Right ventricle myocardium superior (tissue), 1 donor: Measurements from ENCODE around the gene RALGDS. TPM values are rescaled to one million over a fixed set of nuclear protein-coding genes. Genes with fewer than 3 reads are reported as not detected.
"Not testable (repeated sequence)": the region's sequence is repeated elsewhere in the genome, so short reads cannot be mapped to it uniquely, and the experiment has no call there.

ENCODE experiments used
- ATAC-seq: fragments of 200-7000 bp; cut with Tn5 transposase; one replicate; pipeline ENCODE4 v1.9.1; 2020; ENCODE audit warnings: mild to moderate bottlenecking; ENCODE audit not compliant: poor library complexity
- DNase-seq: peaks from one replicate; pipeline ENCODE4 v3.0.0-alpha.2; 2020
- intact Hi-C: fragments of 100-400 bp; cut with DNase I; formaldehyde crosslinking; loops from one replicate; pipeline ENCODE4 v1.11.2; 2022
- total RNA-seq: library from RNA; stranded (reverse); fragmentation: NEBNext Ultra II Directional; extraction: Animal tissue kit (Norgen Biotek cat#: 25700); gene quantifications from one replicate; pipeline ENCODE4 v1.2.1, GENCODE V29; 2021
- donor health status: DM: no; HTN: yes; CAD: no; lungs with severe emphysema.

The RALGDS gene
- total RNA-seq, 1 donor from 2014 or later = 33.1 TPM

DNA sequence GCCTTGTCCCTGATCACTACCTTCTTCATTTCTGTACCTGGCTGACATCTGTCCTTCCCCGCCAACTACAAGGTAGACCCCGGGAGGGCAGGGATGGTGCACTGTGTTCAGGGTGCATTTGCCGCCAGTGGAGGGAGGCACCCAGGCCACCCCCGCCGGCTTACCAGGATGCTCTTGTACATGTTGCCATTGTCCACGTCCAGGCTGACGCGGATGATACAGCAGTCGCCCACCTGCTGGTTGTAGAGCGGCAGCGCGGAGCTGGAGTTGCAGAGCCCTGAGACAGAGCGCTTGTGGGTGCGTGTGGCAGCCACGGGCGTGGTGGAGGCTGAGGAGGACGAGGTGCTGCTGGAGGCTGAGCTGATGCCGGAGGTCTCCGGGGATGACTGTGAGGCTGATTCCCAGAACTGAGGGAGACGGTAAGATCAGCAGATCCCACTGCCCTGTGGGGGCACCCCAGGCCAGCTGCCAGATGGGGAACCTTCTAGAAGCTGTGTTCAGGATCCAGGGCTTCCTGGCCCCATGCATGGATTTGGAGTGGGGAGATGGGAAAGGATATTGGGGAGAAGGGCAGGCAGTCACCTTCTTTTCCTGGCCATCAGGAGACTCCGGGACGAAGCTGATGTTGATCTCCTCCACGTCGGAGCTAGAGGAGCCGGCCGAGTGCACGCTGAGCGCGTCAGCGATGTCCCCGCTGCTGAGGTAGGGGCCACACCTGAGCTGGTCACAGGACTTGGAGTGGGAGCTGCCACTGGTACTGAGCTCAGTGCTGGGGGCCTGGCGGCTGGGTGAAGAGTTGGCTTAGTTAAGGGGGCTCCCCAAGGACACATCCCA is 19.5 kb downstream of the RALGDS start:
- no peak for DNase-seq
- intact Hi-C loops = loop anchor here (2.0 kb wide), 1 partner anchor 43 kb away; no protein-coding TSS in a partner anchor
- ATAC-seq = no peak

DNA sequence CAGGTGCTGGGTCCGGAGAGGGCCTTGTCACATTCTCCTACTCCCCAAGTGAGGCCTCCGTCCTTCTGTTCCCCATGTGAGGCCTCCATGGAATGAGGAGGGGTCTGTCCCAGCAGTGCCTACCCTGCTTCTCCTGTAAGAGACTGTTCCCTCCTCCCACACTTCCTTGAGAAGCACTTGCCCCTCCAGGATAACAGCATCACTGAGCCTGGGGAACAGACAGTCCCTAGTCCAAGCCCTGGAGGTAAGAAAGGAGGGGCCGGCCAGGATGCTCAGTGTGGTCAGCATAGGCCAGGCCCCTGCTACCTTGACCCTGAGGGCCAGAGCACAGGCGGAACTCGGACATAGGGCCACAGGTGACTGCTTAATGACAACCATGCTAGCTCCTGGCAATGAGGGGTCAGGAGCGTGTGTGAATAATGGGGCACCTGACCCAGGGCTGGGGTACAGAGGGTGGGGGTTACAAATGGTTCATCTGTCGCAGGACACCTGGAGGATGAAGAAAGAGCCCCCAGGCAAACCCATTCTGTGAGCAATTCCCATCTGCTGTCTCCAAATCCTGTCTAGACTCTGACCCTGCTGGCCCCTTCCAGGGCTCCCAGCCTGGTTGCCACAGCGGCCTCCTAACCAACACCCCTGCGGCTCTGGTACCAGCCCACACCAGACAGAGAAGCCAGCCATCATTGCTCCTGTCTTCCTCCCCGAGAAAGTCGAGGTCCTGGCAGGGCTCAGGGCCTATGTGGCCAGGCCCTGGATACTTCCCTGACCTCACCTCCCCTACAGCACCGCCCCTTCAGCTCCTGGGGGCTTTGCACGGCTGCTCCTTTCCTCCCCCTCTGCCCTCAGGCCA is 20.3 kb downstream of the RALGDS start:
- no peak for DNase-seq
- ATAC-seq = no peak
- intact Hi-C loops = no loop called here

DNA sequence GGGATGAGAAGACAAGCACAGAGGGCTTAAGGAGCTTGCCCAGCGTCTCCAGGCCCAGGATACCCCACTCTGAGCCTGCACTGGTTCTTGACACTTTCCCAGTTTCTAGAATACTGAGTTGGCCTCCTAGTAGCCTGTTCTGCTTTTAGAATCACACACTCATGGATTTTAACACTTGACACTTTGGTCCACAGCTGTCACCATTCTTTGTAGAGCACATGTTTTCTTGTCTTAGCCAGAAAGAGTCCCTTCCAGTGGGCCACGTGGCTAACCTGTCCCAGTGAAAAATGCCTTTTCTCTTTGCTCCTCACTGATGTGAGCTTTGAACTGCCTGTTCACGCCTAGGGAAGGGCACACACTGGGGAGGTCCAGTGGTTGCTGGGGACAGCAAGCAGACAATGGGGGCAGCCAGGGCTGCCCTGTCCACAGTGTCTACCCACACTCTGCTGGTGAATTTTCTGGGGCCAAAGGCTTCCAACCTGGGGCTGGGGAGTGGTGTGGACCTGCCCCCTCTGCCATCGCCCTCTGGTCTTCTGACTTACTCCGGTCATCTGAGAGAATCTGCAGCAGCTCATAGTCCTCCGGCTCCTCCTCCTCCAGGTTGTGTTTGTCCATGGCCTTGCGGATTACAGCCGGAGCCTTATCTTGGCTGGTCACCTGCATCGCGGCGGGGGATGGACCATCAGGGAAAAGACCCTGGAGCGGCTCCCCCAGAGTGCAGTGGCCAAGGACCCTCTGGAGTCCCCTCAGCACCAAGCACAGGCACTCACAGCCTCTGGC is 21.1 kb downstream of the RALGDS start:
- intact Hi-C loops = loop anchor here (5.0 kb wide), 1 partner anchor 58 kb away; no protein-coding TSS in a partner anchor
- no peak for ATAC-seq
- DNase-seq = no peak

DNA sequence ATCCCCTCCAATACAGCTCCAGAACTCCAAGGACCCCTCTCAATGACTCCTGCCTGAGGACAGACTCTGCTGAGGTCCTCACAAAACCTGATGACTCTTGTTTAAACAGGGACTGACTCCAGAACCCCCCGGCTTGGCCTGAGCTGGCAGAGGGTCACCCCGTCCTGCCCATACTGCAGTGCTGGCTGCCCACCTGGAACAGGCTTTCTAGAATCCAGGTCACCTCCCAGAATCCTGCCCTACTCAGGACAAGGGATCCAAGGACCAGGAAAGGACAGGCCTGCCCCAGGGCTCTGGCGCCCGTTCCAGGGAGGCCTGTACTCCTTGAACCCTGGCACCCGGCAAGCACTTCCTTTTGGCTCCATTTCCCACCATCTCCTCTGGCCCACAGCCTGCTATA is 22.2 kb downstream of the RALGDS start:
- intact Hi-C loops = loop anchor here (5.0 kb wide), 1 partner anchor 57 kb away; no protein-coding TSS in a partner anchor
- ATAC-seq (no peak), DNase-seq (no peak)

DNA sequence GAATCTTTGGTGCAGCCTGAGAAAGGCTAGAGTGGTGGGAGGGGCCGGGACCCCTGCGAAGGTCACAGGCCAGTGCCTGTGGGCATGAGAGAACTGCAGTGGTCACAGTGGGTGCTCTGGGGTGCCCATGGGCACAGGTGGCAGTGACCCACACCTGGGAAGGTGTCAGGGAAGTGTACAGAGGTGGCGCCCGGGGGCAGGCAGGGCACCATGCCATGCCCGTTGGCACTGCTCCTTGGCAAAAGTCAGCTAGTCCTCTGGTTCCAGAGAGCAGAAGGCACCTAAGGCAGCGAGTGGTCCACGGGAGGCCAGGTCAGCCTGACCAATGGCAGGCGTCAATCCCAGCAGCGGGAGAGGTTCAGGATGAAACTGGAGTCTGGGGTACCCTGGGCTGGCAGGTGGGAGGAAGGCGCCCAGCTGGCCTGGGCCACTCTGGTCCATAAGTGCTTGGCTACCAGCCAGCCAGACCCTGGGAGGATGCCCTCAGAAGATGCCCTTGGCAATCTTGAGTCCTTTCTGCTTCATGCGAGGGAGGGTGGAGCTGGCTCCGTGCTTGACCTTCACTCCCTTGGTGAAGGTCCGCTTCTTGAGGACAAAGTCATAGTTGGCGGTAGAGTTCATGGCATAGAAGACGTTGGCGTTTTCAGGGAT is 22.8 kb downstream of the RALGDS start:
- ATAC-seq (peak; percentile 13), DNase-seq (no peak)
- intact Hi-C loops = loop anchor here (5.0 kb wide), 1 partner anchor 56 kb away; no protein-coding TSS in a partner anchor

DNA sequence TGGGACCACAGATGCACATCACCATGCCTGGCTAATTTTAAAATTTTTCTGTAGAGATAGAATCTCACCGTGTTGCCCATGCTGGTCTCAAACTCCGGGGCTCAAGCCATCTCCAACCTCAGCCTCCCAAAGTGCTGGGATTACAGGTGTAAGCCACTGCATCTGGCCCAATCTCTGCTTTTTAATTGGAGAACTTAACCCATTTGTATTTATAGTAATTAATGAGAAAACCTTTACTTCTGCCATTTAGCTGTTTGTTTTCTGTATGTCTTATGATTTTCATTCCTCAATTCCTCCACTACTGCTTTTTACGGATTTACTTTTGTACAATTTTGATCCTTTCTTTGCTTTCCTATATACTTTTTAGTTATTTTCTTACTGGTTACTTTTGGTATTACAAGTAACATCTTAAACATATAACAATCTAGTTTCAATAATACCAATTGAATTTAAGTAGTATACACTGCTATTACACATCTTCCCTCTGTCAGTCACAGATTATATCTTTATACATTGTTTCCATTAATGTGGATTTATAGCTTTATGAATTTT is 26.1 kb downstream of the RALGDS start:
- ATAC-seq = no peak
- no peak for DNase-seq
- intact Hi-C loops = loop anchor here (5.0 kb wide), 1 partner anchor 53 kb away; no protein-coding TSS in a partner anchor

DNA sequence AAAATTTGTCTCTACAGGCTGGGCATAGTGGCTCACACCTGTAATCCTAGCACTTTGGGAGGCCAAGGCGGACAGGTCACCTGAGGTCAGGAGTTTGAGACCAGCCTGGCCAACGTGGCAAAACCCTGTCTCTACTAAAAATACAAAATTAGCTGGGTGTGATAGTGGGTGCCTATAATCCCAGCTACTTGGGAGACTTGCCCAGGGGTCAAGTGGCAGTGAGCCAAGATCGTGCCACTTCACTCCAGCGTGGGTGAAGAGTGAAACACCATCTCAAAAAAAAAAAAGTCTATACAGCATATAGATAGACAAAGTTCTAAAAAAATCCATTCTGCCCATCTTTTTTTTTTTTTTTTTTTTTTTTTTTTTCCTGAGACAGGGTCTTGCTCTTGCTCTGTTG is 26.7 kb downstream of the RALGDS start:
- DNase-seq, intact Hi-C loops, ATAC-seq: not testable (repeated sequence)

DNA sequence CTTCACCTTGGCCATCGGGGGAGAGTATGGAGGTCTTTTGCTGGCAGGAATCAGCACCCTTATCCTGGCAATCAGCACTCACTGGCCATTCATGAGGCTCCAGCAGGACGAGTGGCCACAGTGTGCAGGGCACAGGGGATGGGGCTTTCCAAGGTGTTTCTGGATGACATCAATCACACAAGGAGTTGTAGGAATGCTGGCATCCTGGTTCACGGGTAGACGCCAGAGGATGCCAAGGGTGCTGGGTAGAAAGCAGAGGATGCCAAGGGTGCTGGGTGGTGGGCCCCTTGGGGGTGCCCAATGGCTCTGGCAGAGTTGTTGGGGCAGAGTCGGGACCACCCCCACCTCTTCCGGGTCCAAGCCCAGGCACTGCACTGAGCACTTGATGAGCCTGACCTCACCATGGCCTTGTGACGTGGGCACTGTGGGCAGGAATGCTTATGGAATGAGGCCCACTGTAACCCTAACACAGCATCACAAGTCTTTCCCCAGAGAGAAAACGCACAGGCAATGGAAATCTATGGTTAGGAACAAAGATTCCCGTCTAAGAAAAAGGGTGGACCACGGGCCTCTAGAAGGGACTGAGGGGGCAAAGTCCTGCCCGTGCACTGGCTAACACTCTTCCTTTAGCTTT is 30.2 kb downstream of the RALGDS start:
- intact Hi-C loops = no loop called here
- ATAC-seq (no peak), DNase-seq (no peak)

DNA sequence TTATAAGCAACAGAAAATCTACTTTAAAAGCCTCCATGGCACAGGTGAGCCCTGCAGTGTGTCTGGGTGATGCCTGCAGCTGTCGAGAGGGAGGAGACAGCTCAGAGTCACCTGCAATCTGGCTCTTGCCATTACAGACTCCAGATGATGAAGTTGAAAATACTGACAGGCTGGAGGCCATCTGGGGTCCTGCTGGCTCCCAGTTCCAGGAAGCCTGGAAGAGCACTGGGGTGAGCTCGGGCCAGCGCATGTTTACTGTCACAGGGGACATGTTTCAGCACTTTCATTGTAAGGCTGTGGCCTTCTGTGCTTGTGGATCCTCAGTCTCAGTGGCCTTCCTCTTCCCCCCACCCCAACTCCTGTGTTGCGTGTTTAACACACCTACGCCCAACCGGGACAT is 30.9 kb downstream of the RALGDS start:
- intact Hi-C loops = no loop called here

DNA sequence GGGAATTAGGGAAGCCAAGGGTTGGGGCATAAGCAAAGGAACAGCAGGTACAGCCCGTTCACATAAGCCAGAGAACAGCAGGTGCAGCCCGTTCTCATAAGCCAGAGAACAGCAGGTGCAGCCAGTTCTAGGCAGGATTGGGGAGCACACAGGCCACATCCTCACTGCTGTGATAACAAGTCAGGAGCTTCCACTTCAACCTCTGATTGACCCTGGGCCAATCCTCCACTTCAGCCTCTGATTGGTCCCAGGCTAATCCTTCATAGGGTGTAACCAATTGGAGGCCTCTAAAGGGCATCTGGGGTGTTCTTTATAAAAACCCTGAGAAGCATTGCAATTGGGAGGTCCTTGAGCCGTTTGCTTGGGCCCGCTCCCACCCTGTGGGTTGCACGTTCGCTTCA is 31.8 kb downstream of the RALGDS start:
- peak; percentile 51 for ATAC-seq
- intact Hi-C loops = no loop called here

More for the DNA sequence above, 30.9 kb downstream of the RALGDS start:
- ATAC-seq (peak; percentile 81), DNase-seq (no peak)

DNA sequence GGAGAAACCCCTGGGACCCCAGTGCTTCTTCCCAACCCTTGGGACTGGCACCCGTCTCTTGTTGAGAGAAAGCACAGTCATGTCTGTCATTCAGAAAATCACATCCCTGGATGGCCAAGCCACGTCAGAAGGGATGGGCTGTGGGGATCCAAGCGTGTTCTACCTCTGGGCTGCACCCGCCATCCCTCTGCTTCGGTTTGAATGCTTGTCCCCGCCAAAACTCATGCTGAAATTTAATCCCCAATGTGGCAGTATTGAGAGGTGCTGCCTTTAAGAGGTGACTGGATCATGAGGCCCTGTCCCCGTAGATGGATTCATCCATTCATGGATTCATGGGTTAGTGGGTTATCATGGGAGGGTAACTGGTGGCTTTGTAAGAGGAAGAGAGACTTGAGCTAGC is 32.3 kb downstream of the RALGDS start:
- DNase-seq (no peak), ATAC-seq (no peak)
- intact Hi-C loops = no loop called here

More for the DNA sequence above, 31.8 kb downstream of the RALGDS start:
- no peak for DNase-seq

DNA sequence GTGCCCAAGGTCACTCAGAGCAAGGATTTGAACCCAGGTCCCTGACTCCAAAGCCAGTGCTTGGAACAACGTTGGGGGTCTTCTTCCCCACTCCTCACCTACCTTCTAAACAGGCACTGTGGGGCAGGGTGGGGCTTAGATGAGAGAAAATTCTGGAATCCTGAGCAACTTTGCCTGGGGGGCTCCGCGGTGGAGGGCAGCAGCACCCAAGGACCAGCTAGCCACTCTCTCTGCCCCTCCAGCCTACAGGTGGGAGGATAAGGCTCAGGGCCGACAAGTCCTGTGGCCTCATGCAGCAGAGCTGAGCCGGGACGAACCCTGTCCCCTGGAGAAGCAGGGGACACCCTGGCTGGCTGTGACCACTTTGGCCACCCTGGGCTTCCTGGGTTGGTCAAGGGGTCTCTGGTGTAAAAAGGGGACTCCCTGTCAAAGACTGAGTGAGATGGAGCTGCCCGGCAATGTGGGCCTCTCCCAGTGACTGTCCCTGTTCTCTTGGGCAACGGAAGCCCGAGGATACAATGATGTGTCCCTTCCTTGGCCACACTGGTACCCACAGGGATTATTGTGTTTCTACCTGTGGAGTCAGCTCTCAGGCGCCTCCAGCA is 32.8 kb downstream of the RALGDS start:
- intact Hi-C loops = no loop called here
- DNase-seq (no peak), ATAC-seq (no peak)

DNA sequence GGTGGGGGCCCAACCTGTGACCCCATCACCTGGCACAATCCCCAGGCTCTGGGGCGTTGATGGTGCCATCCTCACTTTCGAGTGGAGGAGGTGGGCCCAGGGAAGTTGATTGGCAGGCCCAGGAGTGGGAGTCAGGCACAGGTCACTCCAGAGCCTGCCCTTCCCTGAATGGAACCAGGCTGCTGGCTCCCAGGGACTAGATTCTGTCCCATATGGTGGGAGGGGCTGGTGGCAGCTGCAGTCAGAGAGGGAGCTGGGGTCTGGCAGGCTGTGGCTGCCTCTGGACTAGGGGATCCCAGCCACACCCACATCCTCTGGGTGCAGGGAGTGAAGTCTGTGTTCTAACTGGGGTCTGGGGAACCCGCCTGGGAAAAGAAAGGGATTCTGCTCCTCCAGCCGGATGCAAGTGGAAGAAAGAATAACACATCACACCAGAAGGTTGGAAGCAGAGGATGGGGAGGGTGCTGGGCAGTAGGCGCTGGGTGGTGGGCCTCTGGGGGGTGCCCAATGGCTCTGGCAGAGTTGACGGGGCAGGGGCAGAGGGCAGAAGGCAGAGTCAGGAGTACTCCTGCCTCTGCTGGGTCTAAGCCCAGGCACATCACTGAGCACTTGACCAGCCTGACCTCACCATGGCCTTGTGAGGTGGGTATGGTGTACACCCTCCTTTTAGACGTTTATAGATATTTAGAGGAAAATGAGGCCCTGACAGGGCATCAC is 33.5 kb downstream of the RALGDS start:
- intact Hi-C loops = no loop called here
- no peak for ATAC-seq

DNA sequence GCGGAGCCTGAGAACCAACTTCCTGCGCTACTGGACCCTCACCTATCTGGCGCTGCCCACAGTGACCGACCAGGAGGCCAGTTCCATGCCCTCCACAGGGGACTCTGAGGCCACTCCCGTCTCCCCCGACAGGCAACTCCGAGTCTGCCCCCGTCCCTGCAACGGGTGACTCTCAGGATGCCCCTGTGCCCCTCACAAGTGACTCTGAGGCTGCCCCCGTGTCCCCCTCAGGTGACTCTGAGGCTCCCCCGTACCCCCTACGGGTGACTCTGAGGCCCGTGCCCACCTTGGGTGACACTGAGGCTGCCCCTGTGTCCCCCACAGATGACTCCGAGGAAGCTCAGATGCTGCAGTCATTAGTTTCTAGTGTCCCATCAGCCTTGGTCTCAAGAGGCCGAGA is 34.1 kb downstream of the RALGDS start:
- ATAC-seq = no peak
- intact Hi-C loops = no loop called here
- DNase-seq = no peak

More for the DNA sequence above, 33.5 kb downstream of the RALGDS start:
- no peak for DNase-seq

DNA sequence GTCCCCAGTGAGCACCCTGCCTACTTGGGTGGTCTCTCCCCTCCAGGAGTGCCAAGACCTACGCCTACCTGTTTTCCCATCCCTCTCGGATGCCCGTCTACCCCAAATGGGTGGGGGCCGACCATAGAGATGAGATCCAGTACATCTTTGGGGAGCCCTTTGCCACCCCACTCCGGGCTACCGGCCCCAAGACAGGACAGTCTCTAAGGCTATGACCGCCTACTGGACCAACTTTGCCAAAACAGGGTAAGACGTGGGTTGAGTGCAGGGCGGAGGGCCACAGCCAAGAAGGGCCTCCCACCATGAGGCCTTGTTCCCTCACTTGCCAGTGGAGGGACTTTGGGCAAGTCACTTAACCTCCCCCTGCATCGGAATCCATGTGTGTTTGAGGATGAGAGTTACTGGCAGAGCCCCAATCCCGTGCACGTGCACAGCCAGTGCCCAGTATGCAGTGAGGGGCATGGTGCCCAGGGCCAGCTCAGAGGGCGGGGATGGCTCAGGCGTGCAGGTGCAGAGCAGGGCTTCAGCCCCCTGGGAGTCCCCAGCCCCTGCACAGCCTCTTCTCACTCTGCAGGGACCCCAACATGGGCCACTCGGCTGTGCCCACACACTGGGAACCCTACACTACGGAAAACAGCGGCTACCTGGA is 34.7 kb downstream of the RALGDS start:
- ATAC-seq, DNase-seq, intact Hi-C loops: not testable (repeated sequence)

DNA sequence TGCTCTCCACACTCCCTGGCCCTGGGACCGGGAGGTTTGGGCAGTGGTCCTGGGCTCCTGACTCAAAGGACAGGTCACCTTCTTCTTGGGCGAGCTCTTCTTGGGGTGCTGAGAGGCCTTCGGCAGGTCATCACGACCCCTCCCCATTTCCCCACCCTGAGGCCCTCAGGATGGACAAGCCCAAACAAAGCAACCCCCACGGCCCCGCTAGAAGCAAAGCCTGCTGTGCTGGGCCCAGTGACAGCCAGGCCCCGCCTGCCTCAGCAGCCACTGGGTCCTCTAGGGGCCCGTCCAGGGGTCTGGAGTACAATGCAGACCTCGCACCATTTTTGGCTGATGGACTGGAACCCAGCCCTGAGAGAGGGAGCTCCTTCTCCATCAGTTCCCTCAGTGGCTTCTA is 37.4 kb downstream of the RALGDS start:
- DNase-seq, ATAC-seq, intact Hi-C loops: not testable (repeated sequence)
